ENCODE data around the gene MVB12B. TPM values are rescaled to one million over a fixed set of nuclear protein-coding genes. Genes with fewer than 3 reads are reported as not detected.

MVB12B gene
- total RNA-seq, 1 experiment from 2014 or later: 10.9 TPM

DNA sequence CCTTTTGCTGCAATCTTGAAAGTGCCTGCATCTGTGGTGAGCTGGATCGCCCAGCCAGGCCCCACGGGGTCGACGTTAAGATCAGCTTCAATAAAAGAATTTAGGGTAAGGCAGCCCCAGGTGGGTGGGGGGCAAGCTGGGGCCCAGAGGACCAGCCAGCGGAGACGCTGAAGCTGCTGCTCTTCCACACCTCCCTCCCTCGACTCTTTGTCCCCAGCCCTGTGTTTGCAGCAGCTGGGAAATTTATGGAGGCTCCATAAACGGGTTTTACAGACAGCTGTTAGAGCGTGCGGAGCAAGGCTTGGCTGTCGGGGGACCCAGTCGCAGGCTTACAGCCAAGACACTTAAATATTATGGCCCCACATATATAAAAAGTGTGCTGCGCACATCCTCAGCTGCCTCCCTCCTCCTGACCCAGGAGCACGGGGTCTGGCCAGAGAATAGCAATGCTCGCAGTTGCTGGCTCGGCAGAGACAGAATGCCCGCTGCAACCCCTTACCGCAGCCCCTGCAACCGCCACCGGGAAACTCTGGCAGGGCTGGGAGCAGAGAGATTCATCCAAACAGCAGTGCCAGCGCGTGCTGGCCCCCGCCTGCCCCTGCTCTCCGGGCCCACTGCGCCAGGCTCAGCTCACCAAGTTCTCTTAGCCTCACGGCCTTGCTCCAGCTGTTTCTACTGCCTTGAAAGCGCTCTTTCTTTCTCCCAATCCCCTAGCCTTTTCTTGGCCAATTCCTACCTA is 28.4 kb upstream of the MVB12B start:
- peaks cover 8 to 29% of the 10 kb centered on the region in 2 experiments; a peak in 3 of 4 replicates for H3K4me1 ChIP-seq (ENCODE audit: control insufficient read depth in 1 of 2, insufficient read depth in 2 of 2, low read length in 2 of 2)
- CTCF ChIA-PET: interaction anchor here (1.4 kb wide), 1 partner anchor 100 kb away, joined by 7 read pairs; no protein-coding TSS in a partner anchor
- no peaks in the 10 kb centered on the region for H3K9me2 ChIP-seq (ENCODE audit: insufficient read depth)
- no peaks in the 10 kb centered on the region for H3K36me3 ChIP-seq (ENCODE audit: control insufficient read depth in 1 of 2, insufficient read depth in 2 of 2, low read length in 2 of 2)
- DNase-seq (ENCODE audit: low read depth, low spot score) (no peak), ATAC-seq (no peak)
- H3K4me3 ChIP-seq (replicated peaks in 1 of 2; ENCODE audit: low read depth in 1 of 2, low read length in 2 of 2): no peak overlapping the region
- H3K9ac ChIP-seq (ENCODE audit: low read length): no peak overlapping the region
- H3K79me2 ChIP-seq (ENCODE audit: insufficient read depth, low read length): no peaks in the 10 kb centered on the region
- H3K9me3 ChIP-seq (ENCODE audit: control insufficient read depth in 1 of 2, insufficient read depth in 1 of 2, low read depth in 1 of 2, low read length in 2 of 2): no peaks in the 10 kb centered on the region
- TF ChIP-seq POLR2AphosphoS5 (IDR thresholded peaks at IDR 0.05; ENCODE audit: low read depth, low read length): no peak
- no peak for TF ChIP-seq SIN3A (IDR thresholded peaks at IDR 0.05; ENCODE audit: low read depth)
- no peak for TF ChIP-seq ATF3 (IDR thresholded peaks at IDR 0.05)
- no peak for TF ChIP-seq ZFX (IDR thresholded peaks at IDR 0.05)
- TF ChIP-seq ELF1 (IDR thresholded peaks at IDR 0.05; ENCODE audit: borderline replicate concordance, low read depth): no peak
- RAD21 ChIA-PET (ENCODE audit: low non-redundant PET in 1 of 2, low total read pairs in 2 of 2, uncharacterized antibody in 2 of 2, unreplicated experiment in 2 of 2): no interaction called here
- POLR2A ChIA-PET: no interaction called here
- no peaks in the 10 kb centered on the region for H3K27me3 ChIP-seq (ENCODE audit: insufficient read depth, low read length)
- BruUV-seq (replicated peaks): no TSS peak
- H3K4me2 ChIP-seq (ENCODE audit: low read length): no peak overlapping the region
- intact Hi-C loops (cut with micrococcal nuclease): no loop called here
- H3K27ac ChIP-seq (ENCODE audit: low read depth, low read length): no peak overlapping the region
- no peak overlapping the region for H2AFZ ChIP-seq (ENCODE audit: low read depth, low read length, poor library complexity, severe bottlenecking)
- no peaks in the 10 kb centered on the region for H4K20me1 ChIP-seq (ENCODE audit: insufficient read depth)

GRCh38 chr9:126299706-126300276 is 26.8 kb upstream of the MVB12B start:
- CTCF ChIA-PET: interaction anchor here (1.4 kb wide), 1 partner anchor 99 kb away, joined by 7 read pairs; no protein-coding TSS in a partner anchor
- POLR2A ChIA-PET: no interaction called here

More at GRCh38 chr9:126299706-126300276, 26.8 kb upstream of the MVB12B start:
- Histone ChIP-seq H2AFZ (ENCODE audit: low read depth, low read length, poor library complexity, severe bottlenecking) (no peak overlapping the region), H4K20me1 (ENCODE audit: insufficient read depth) (no peaks in the 10 kb centered on the region), H3K36me3 (ENCODE audit: control insufficient read depth in 1 of 2, insufficient read depth in 2 of 2, low read length in 2 of 2) (no peaks in the 10 kb centered on the region), H3K4me3 (replicated peaks in 1 of 2; ENCODE audit: low read depth in 1 of 2, low read length in 2 of 2) (no peak overlapping the region), H3K79me2 (ENCODE audit: insufficient read depth, low read length) (no peaks in the 10 kb centered on the region), H3K27ac (ENCODE audit: low read depth, low read length) (no peak overlapping the region), H3K9me2 (ENCODE audit: insufficient read depth) (no peaks in the 10 kb centered on the region), H3K4me2 (ENCODE audit: low read length) (no peak overlapping the region), H3K9me3 (ENCODE audit: control insufficient read depth in 1 of 2, insufficient read depth in 1 of 2, low read depth in 1 of 2, low read length in 2 of 2) (no peaks in the 10 kb centered on the region), H3K4me1 (ENCODE audit: control insufficient read depth in 1 of 2, insufficient read depth in 2 of 2, low read length in 2 of 2) (peaks cover 8 to 28% of the 10 kb centered on the region in 2 experiments; a peak in 3 of 4 replicates), H3K27me3 (ENCODE audit: insufficient read depth, low read length) (no peaks in the 10 kb centered on the region), H3K9ac (ENCODE audit: low read length) (no peak overlapping the region)
- RAD21 ChIA-PET (ENCODE audit: low non-redundant PET in 1 of 2, low total read pairs in 2 of 2, uncharacterized antibody in 2 of 2, unreplicated experiment in 2 of 2): no interaction called here
- BruUV-seq (replicated peaks): no TSS peak
- no peak for DNase-seq (ENCODE audit: low read depth, low spot score)
- ATAC-seq: no peak
- intact Hi-C loops (cut with micrococcal nuclease): loop anchor here (5.0 kb wide), 1 partner anchor 892 kb away; no protein-coding TSS in a partner anchor
- no peak for TF ChIP-seq REST (IDR thresholded peaks at IDR 0.05; ENCODE audit: low read depth)
- TF ChIP-seq EZH2 (IDR thresholded peaks at IDR 0.05): no peak
- no peak for TF ChIP-seq TCF7L2 (IDR thresholded peaks at IDR 0.05; ENCODE audit: borderline replicate concordance, extremely low read depth, insufficient read depth, insufficient read length)
- TF ChIP-seq ZNF274 (IDR thresholded peaks at IDR 0.05; ENCODE audit: low read depth, low read length): no peak
- TF ChIP-seq YY1 (IDR thresholded peaks at IDR 0.05; ENCODE audit: extremely low read depth, insufficient replicate concordance, low read depth, low read length): no peak

Measured in HCT116 (cell line).